ENCODE measurements around the gene METTL27.
A peak's percentile ranks its signal among the peaks of the same experiment; 100 is the strongest.
"Not testable (repeated sequence)": the region's sequence is repeated elsewhere in the genome, so short reads cannot be mapped to it uniquely, and the experiment has no call there.

Gene METTL27, protein sequence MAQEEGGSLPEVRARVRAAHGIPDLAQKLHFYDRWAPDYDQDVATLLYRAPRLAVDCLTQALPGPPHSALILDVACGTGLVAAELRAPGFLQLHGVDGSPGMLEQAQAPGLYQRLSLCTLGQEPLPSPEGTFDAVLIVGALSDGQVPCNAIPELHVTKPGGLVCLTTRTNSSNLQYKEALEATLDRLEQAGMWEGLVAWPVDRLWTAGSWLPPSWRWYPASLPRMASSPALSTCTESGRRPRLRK

DNA sequence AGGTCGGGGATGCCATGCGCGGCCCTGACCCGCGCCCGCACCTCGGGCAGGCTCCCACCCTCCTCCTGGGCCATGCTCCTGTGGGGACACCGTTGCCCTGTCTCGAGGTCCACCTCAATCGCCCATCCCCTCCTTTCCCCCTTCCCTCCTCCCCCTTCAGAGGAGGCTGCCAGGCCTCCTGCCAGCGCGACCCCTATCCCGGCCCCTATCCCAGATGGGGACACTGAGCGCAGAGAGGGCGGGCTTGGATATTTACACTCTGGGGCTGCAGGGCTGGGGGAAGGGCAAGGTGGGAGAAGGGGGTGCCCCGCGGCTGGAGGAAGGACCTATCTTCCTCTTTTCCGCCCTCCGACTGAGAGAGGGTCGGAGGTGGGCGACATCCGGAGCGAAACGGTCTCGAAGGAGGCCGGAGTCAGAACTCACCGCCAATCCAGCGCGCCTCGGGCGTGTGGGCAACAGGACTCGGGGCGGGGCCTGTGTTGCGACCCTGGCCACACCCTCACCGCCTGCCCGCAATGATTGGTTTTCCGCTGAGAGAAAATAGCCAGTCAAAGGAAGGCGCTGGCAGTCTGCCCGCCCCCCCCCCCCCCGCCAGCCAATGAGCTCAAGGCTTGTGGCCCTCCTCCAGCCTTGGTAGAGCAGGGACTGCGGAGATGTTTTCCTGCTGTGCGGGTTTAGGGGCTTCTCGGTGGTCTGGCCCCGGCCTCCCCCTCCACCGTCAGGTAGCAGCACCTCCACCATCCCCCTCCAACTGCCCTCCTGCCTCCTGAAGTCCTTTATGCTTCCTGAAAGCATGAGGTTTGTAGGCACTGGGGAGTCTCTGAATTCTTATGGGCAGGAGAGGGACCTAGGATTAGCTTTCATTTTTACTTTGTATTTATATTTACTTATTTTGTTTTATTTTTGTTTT lies at the start of gene METTL27:
Gene METTL27 (minus strand): TSS at position 450 of the 910 bp plus-strand sequence. CDS start 376 bp downstream, at position 74.
- peak within 1 kb of the TSS; percentile 65 for H3K4me3 ChIP-seq
- peaks cover 28% of the 10 kb centered on the region for H3K4me1 ChIP-seq
- H3K4me2 ChIP-seq, result peak within 1 kb of the TSS; percentile 88
- H3K36me3 ChIP-seq, result no peaks in the 10 kb centered on the region
- H3K27me3 ChIP-seq, result no peaks in the 10 kb centered on the region
- H3K27ac ChIP-seq, result peak within 1 kb of the TSS; percentile 67; the same call in 1 of the 2 replicates
- H3K9ac ChIP-seq, result peak within 1 kb of the TSS; percentile 75
- H3K9me3 ChIP-seq, result no peaks in the 10 kb centered on the region
- TF ChIP-seq Cebpa-rat (IDR thresholded peaks at IDR 0.05), result no peak
- H4K20me1 ChIP-seq, result no peaks in the 10 kb centered on the region

DNA sequence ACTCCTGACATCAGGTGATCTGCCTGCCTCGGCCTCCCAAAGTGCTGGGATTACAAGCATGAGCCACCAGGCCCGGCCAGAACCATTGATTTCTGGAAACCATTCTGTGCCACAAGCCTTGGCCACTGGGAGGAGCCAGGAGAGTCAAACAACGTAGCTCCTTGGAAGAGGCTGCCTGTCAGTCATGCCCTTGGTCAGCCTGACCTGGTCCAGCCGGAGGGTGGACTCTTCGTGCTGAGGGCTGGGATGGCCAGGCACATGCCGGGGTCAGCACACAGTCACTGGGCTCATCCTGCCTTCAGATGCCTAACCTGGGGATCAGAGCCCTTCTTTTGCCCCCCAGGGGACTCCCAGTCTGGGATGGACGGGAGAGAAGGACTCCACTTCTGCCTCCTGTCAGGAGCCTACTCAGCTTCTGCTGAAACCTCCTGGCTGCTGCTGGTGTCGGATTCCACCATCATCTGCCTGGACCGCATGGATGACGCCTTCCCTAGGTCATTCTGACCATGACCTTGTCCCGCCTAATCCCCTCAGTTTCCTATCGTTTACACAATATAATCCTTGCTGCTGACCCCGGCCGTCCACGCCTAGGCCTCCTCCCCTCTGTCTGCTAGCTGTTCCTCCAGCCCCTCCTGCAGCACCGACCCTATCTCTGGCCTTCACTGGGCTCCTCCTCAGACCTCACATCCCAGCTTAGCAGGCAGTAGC lies 49.0 kb upstream of the METTL27 start:
- H4K20me1 ChIP-seq, result no peaks in the 10 kb centered on the region
- TF ChIP-seq Cebpa-rat (IDR thresholded peaks at IDR 0.05), result no peak
- H3K9ac ChIP-seq, result no peak overlapping the region
- H3K9me3 ChIP-seq, result peaks cover 9% of the 10 kb centered on the region
- no peaks in the 10 kb centered on the region for H3K36me3 ChIP-seq
- peaks cover 41% of the 10 kb centered on the region for H3K4me1 ChIP-seq
- H3K4me2 ChIP-seq, result no peak overlapping the region
- no peaks in the 10 kb centered on the region for H3K27me3 ChIP-seq
- no peak overlapping the region for H3K27ac ChIP-seq
- no peak overlapping the region for H3K4me3 ChIP-seq

DNA sequence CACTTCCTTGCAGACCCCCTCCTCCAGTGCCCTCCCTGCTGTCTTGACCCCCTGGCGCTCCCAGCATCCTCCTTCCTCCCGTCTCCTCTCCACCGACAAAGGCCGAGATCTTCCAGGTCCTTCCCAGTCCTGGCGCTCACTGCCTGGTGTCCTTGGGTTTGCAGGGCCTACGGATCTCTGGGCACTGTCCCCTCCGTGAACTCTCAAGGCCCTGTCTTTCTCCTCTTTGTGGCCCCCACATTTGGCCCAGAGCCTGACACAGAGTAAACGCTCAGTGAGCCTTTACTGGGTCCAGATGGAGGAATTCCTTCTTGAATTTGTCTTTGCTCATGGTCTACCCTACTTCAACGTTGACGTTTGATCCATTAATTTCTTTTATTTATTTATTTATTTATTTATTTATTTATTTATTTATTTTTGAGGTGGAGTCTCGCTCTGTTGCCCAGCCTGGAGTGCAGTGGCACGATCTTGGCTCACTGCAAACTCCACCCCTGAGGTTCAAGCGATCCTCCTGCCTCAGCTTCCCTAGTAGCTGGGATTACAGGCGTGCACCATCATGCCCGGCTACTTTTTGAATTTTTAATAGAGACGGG lies 48.3 kb upstream of the METTL27 start:
- no peak overlapping the region for H3K9ac ChIP-seq
- no peak for TF ChIP-seq Cebpa-rat (IDR thresholded peaks at IDR 0.05)
- H3K4me3 ChIP-seq, result no peak overlapping the region
- peaks cover 47% of the 10 kb centered on the region for H3K4me1 ChIP-seq
- H3K4me2 ChIP-seq, result peak overlapping the region; percentile 39
- H3K27ac ChIP-seq, result no peak overlapping the region
- peaks cover 6% of the 10 kb centered on the region for H3K9me3 ChIP-seq
- H4K20me1 ChIP-seq, result no peaks in the 10 kb centered on the region
- no peaks in the 10 kb centered on the region for H3K27me3 ChIP-seq
- H3K36me3 ChIP-seq, result no peaks in the 10 kb centered on the region

DNA sequence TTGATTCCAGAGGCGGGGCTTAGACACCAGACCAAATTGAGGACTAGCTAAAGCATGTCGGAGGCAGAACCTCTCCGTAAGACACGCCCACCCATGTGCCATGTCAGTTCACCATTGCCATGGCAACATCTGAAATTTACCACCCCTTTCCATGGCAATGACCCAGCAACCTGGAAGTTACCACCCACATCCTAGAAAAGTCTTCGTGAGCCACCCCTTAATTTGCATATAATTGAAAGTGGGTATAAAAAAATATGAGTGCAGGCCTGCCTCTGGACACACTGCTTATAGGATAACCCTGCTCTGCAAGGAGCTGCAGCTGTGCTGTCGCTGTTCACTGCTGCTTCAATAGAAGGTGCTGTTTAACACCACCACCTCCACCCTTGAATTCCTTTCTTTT lies 46.6 kb upstream of the METTL27 start:
- no peaks in the 10 kb centered on the region for H3K36me3 ChIP-seq
- H3K27me3 ChIP-seq, result no peaks in the 10 kb centered on the region
- no peak for TF ChIP-seq Cebpa-rat (IDR thresholded peaks at IDR 0.05)
- no peak overlapping the region for H3K4me3 ChIP-seq
- no peaks in the 10 kb centered on the region for H4K20me1 ChIP-seq
- H3K9me3 ChIP-seq, result no peaks in the 10 kb centered on the region
- peaks cover 42% of the 10 kb centered on the region for H3K4me1 ChIP-seq
- H3K4me2 ChIP-seq, result no peak overlapping the region
- H3K27ac ChIP-seq, result no peak overlapping the region
- no peak overlapping the region for H3K9ac ChIP-seq

DNA sequence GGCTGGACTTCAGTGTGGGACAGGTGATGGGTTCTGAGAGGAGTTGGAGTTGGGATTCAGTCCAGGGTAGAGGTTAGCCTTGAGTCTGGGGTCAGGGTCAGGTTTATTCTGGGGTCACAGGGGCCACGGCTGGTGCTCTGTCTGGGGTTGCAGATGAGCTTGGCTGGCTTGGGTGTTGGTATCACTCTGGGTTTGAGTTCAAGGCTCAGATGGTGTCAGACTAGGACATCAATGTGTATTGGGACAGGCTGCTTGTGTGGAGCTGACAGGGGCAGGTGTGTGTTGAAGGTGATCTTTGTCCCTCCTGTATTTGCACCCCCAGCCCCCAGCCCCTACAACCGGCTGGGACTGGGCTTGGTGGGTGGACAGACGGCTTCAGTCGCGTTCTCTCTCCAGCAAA lies 45.4 kb upstream of the METTL27 start:
- no peaks in the 10 kb centered on the region for H3K9me3 ChIP-seq
- H3K36me3 ChIP-seq, result no peaks in the 10 kb centered on the region
- no peaks in the 10 kb centered on the region for H3K27me3 ChIP-seq
- no peak overlapping the region for H3K4me3 ChIP-seq
- H3K4me1 ChIP-seq, result peaks cover 34% of the 10 kb centered on the region
- H4K20me1 ChIP-seq, result no peaks in the 10 kb centered on the region
- no peak overlapping the region for H3K4me2 ChIP-seq
- no peak overlapping the region for H3K27ac ChIP-seq
- TF ChIP-seq Cebpa-rat (IDR thresholded peaks at IDR 0.05), result no peak
- H3K9ac ChIP-seq, result no peak overlapping the region

DNA sequence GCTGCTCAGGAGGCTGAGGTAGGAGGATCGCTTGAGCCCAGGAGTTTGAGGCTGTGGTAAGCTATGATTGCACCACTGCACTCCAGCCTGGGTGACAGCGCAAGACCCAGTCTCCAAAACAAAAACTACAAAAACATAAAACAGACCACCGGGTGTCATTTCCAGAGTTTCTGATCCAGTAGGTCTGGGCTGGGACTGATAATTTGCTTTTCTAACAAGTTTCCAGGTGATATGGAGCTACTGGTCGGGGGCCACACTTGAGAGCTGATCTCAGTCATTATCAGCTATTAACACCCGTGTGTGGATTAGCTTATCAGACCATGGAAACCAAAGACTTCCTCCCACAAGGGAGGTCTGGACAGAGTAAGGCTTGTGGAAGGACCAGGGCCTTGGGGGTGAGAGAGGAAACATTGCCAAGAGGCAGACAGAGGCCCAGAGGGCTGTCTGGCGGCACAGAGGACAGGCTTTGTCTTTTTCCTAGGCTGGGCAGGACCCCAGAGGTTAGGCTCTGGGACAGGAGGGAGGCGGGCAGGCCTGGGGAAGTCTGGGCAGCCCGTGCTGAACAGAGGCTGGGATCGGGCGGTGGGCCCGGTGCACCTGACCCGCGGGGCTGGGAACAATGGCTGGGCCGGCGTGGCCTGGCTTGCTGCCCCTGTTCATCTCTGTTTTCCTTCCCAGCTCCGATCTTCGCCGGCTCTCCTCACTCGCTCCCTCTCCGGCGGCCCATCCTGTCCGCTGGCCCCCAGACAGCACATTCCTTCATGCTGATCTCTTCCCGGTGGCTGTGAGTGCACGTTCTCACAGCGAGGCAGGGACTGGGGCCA lies 43.9 kb upstream of the METTL27 start:
- no peaks in the 10 kb centered on the region for H3K36me3 ChIP-seq
- peak overlapping the region; percentile 62 for H3K4me2 ChIP-seq
- H3K9me3 ChIP-seq, result no peaks in the 10 kb centered on the region
- peak overlapping the region; percentile 63 for H3K27ac ChIP-seq
- peaks cover 31% of the 10 kb centered on the region for H3K4me1 ChIP-seq
- peak overlapping the region; percentile 53 for H3K9ac ChIP-seq
- H3K4me3 ChIP-seq, result no peak overlapping the region
- no peaks in the 10 kb centered on the region for H4K20me1 ChIP-seq
- TF ChIP-seq Cebpa-rat (IDR thresholded peaks at IDR 0.05), result no peak
- H3K27me3 ChIP-seq, result no peaks in the 10 kb centered on the region

DNA sequence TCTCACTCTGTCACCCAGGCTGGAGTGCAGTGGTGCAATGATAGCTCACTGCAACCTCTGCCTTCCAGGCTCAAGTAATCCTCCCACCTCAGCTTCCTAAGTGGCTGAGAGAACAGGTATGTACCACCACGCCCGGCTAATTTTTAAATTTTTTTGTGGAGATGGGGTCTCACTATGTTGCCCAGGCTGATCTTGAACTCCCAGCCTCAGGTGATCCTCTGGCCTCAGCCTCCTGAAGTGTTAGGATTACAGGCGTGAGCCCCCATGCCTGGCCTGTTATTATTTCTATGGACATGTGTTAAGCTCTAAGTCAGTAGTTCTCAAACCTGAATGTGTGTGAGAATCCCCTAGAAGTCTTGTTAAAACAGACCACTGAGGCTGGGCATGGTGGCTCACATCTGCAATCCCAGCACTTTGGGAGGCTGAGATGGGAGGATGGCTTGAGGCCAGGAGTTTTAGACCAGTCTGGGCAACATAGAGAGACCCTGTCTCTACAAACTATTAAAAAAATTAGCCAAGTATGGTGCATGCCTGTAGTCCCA lies 43.2 kb upstream of the METTL27 start:
- H3K9ac ChIP-seq, result no peak overlapping the region
- no peaks in the 10 kb centered on the region for H4K20me1 ChIP-seq

DNA sequence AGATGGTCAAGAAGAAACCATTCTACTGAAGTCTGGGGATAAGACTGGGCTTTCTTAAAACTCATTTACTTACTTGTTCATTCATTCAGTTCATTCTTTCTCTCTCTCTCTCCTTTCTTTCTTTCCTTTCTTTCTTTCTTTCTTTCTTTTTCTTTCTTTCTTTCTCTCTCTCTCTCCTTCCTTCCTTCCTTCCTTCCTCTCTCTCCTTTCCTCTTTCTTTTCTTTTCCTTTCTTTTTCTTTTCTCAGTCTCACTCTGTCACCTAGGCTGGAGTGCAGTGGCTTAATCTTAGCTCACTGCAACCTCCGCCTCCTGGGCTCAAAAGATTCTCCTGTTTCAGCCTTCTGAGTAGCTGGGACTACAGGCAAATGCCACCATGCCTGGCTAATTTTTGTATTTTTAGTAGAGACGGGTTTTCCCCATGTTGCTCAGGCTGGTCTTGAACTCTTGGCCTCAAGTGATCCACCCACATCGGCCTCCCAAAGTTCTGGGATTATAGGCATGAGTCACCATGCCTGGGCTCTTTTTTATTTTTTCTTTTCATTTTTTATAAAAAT lies 42.6 kb upstream of the METTL27 start:
- H3K27ac ChIP-seq, H3K27me3 ChIP-seq, H3K9me3 ChIP-seq, H4K20me1 ChIP-seq, H3K4me2 ChIP-seq, H3K9ac ChIP-seq, H3K4me3 ChIP-seq, H3K36me3 ChIP-seq: not testable (repeated sequence)
- peaks cover 24% of the 10 kb centered on the region for H3K4me1 ChIP-seq

More for the DNA sequence above, 43.2 kb upstream of the METTL27 start:
- H3K36me3 ChIP-seq, result no peaks in the 10 kb centered on the region
- H3K9me3 ChIP-seq, result no peaks in the 10 kb centered on the region
- H3K4me2 ChIP-seq, result no peak overlapping the region; the same call in 1 of the 2 replicates
- H3K4me3 ChIP-seq, result no peak overlapping the region
- H3K27me3 ChIP-seq, result no peaks in the 10 kb centered on the region
- H3K27ac ChIP-seq, result no peak overlapping the region
- no peak for TF ChIP-seq Cebpa-rat (IDR thresholded peaks at IDR 0.05)
- H3K4me1 ChIP-seq, result peaks cover 29% of the 10 kb centered on the region
